ENCODE measurements around the gene GUK1.

GUK1 gene

DNA sequence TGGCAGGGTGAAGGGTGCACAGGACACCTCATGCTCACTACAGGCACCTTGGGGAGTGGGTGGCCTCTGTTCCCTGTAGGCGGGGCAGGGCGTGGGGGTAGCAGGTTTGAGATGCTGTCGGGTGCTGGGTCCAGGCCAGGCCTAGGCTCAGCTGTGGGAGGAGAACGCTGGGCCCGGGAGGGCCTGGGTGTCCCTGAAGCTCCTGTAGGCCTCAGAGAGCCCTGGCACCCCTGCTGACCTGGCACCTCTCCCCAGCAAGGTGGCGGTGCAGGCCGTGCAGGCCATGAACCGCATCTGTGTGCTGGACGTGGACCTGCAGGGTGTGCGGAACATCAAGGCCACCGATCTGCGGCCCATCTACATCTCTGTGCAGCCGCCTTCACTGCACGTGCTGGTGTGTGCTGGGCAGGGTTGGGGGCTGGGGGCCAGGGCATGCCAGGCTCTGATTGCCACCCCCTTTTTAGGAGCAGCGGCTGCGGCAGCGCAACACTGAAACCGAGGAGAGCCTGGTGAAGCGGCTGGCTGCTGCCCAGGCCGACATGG lies 7.1 kb downstream of the GUK1 start:
- DNase-seq (ENCODE audit: insufficient read length) = no peak
- TF ChIP-seq POLR2AphosphoS5 (IDR thresholded peaks at IDR 0.05; ENCODE audit: low read depth, low read length) = no peak
- TF ChIP-seq POLR2A (IDR thresholded peaks at IDR 0.05; ENCODE audit: low read depth, low read length) = no peak
- TF ChIP-seq TAF1 (IDR thresholded peaks at IDR 0.05; ENCODE audit: borderline replicate concordance, low read depth, low read length) = no peak
- FAIRE-seq = no peak

DNA sequence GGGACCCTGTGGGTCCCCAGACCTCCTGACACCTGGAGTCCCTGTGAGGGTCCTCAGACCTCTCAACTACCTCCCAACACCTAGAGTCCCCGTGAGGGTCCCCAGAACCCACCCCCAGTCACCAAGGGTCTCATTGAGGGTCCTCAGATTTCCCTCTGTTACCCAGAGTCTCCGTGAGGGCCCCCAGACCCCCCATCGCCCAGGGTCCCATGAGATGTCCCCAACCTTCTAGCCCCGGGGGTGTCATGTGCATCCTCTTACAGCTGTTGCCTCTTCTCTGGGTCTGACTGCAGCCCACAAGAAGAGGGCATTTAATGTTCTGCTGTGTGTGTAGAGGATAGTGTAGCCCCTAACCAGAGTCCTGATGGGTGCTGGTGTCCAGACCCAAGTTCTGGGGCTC lies 7.7 kb downstream of the GUK1 start:
- TF ChIP-seq TAF1 (IDR thresholded peaks at IDR 0.05; ENCODE audit: borderline replicate concordance, low read depth, low read length) (no peak), POLR2AphosphoS5 (IDR thresholded peaks at IDR 0.05; ENCODE audit: low read depth, low read length) (no peak), POLR2A (IDR thresholded peaks at IDR 0.05; ENCODE audit: low read depth, low read length) (no peak)
- no peak for DNase-seq (ENCODE audit: insufficient read length)
- FAIRE-seq = no peak

DNA sequence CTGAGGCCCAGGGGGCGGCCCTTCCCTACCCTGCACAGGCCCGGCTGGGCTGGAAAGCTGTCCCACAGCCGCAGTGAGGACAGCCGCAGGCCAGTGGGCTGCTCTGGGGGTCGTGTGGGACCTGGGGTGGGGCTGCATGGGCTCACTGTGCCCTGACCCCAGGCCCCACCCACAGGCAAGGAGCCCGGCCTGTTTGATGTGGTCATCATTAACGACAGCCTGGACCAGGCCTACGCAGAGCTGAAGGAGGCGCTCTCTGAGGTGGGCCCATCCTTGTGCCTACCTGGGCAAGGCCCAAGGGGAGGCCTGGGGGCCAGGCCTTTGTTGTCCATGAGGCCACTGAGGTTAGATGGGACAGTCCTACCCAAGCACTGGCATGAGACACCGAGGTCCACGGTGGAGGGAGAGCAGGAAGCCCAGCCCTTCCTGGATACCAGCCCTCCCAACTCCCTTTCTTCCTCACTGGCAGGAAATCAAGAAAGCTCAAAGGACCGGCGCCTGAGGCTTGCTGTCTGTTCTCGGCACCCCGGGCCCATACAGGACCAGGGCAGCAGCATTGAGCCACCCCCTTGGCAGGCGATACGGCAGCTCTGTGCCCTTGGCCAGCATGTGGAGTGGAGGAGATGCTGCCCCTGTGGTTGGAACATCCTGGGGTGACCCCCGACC lies 8.2 kb downstream of the GUK1 start:
- DNase-seq (ENCODE audit: insufficient read length) = no peak
- FAIRE-seq = no peak
- no peak for TF ChIP-seq POLR2AphosphoS5 (IDR thresholded peaks at IDR 0.05; ENCODE audit: low read depth, low read length)
- TF ChIP-seq TAF1 (IDR thresholded peaks at IDR 0.05; ENCODE audit: borderline replicate concordance, low read depth, low read length) = no peak
- TF ChIP-seq POLR2A (IDR thresholded peaks at IDR 0.05; ENCODE audit: low read depth, low read length) = no peak

DNA sequence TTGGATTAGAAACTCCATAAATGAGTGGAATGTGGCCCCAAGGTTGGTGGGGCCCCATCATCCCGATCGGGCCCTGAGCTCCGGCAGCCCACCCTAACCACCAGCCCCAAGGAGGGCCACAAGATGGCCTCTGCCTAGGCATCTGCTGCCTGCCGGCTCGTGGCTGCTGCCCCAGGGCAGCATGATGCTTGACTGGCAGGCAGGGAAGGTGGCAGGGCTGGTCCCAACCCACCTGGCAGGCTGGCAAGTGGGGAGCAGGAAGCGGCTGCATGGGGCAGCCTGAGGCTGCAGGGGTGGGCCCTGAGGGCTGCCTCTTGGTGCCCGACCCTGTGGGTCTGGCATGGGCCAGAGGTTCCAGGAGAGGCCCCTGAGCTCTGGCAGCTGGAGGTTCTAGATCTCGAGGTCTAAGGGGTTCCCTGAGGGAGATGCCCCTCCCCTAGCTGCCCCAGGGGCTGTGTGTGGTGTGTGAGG lies 8.9 kb downstream of the GUK1 start:
- TF ChIP-seq TAF1 (IDR thresholded peaks at IDR 0.05; ENCODE audit: borderline replicate concordance, low read depth, low read length) (no peak), POLR2AphosphoS5 (IDR thresholded peaks at IDR 0.05; ENCODE audit: low read depth, low read length) (no peak), POLR2A (IDR thresholded peaks at IDR 0.05; ENCODE audit: low read depth, low read length) (no peak)
- FAIRE-seq (no peak), DNase-seq (ENCODE audit: insufficient read length) (no peak)

DNA sequence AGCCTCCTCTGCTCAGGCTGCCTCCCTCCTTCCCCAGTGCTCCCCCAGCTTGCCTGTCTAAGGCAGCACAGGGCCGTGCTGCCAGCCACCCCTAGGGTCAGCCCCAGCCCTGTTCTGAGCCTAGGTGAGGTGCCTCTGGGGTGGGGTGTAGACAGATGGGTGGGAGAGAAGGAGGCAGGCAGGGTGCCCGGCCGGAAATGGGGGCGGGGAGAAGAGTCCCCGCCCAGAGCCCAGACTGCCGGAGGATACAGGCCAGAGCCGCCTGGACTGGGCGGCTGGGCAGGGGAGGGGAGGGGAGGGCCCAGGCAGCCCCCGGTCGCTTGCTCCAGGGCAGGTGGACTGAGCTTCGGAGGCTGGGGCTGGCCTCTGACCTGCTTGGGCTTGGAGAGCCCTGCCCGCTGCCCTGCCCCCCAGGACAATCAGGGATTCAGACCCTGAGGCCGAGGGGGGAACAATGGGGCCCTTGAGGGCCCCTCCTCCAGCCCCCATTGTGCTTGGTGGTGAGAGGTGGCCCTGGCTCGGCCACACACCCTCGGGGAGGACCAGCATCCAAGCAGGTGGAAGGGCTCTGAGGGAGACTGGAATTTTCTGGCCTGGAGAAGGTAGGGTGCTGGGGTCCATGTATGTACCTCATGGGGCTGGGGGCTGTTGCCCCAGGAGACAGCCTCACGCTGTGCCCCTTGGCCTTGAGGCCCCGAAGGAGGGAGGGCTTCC lies 9.5 kb downstream of the GUK1 start, which contains the start of gene GJC2:
GJC2 (plus strand) TSS at position 525 of the 714 bp plus-strand sequence. CDS start 7,829 bp downstream, outside the sequence.
- no peak for FAIRE-seq
- no peak for DNase-seq (ENCODE audit: insufficient read length)
- no peak; the same call in 1 of the 2 replicates for TF ChIP-seq POLR2A (IDR thresholded peaks at IDR 0.05; ENCODE audit: low read depth, low read length)
- TF ChIP-seq TAF1 (IDR thresholded peaks at IDR 0.05; ENCODE audit: borderline replicate concordance, low read depth, low read length) = no peak
- no peak for TF ChIP-seq POLR2AphosphoS5 (IDR thresholded peaks at IDR 0.05; ENCODE audit: low read depth, low read length)

DNA sequence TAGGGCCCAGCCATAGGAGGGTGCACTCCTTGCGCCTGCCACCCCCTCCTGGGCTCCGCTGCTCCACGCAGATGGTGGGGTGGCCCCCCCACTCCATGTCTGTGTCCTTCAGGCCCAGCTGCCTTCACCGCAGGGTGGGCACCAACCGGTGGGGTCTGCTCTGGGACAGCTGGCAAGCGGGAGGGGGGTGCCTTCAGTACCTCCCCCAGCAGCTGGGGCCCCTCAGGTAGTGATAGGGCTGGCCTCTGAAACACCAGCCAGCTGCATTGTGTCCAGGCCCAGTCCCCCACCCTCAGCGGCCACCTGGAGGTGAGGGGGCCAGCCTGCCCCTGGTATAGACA lies 10.0 kb downstream of the GUK1 start:
- no peak for DNase-seq (ENCODE audit: insufficient read length)
- TF ChIP-seq POLR2AphosphoS5 (IDR thresholded peaks at IDR 0.05; ENCODE audit: low read depth, low read length) (no peak; the same call in 1 of the 2 replicates), TAF1 (IDR thresholded peaks at IDR 0.05; ENCODE audit: borderline replicate concordance, low read depth, low read length) (no peak), POLR2A (IDR thresholded peaks at IDR 0.05; ENCODE audit: low read depth, low read length) (no peak)
- no peak for FAIRE-seq

DNA sequence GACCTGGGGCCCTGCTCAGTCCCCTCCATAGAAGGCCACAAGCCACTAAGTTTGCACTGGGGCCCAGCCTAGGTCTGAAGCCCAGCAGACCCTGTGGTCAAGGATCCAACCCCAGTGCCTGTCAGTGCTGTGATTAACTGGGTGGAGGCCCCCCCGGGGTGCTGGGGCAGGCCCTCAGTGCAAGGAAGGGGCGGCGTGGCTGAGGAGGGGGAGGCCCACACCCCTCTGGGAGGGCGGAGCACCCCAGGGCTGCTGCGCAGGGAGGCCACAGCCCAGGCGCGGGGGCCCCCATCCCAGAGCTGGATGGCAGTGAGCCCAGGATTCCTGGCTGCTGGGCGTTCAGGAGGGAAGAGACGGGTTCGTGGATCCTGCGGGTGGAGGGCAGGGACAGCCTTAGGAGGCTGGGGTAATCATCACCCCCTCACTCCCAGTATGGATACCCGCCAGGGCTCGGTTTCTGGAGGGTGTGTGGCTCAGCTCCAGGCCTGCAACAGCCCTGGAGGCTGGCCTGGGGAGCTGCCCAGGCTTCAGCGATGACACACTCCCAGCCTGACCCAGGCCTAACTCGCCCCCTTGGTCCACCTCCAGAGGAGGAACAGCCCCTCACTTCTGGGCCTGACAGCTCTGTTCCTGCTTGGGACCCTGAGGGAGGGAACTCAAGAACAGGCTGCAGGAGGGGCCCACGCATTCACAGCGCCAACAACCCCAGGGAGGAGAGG lies 10.5 kb downstream of the GUK1 start:
- no peak for DNase-seq (ENCODE audit: insufficient read length)
- TF ChIP-seq TAF1 (IDR thresholded peaks at IDR 0.05; ENCODE audit: borderline replicate concordance, low read depth, low read length) (no peak), POLR2AphosphoS5 (IDR thresholded peaks at IDR 0.05; ENCODE audit: low read depth, low read length) (no peak), POLR2A (IDR thresholded peaks at IDR 0.05; ENCODE audit: low read depth, low read length) (no peak)

DNA sequence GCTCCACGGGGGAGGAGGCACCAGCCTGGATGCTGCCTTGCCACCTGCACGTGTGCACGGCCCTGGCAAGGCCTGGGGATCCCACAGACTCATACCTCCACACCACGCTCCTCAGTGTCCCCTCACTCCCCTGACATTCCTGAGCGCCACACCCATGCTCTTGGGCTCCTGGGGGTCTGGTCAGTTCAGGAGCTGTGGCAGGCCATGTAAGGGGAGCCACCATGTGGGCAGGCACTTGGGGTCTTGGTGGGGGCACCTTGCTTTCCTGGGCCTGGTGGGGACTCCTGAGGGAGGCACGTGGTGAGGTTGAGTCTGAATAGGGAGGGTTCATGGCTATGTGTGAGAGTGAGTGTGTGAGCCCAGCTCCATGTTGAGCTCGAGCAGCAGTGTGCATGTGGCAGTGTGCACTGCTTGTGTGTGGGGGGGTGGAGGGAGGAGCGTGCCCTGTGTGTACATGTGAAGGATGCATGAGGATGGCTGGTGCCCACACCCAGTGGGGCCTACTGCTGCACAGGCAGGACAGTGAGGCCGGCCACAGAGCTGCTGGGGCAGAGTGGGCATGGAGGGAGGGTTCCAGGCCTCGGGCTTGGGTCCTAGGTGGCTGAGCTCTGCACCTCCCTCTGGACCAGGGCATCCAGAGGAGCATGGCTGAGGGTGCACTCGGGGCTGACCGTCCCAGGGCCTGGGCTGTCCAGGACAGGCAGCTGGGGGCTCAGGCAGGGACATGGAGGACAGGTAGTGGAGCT lies 11.3 kb downstream of the GUK1 start:
- TF ChIP-seq POLR2A (IDR thresholded peaks at IDR 0.05; ENCODE audit: low read depth, low read length) (no peak), POLR2AphosphoS5 (IDR thresholded peaks at IDR 0.05; ENCODE audit: low read depth, low read length) (no peak), TAF1 (IDR thresholded peaks at IDR 0.05; ENCODE audit: borderline replicate concordance, low read depth, low read length) (no peak)
- DNase-seq (ENCODE audit: insufficient read length) = no peak
- FAIRE-seq = no peak

More for the DNA sequence above, 10.5 kb downstream of the GUK1 start:
- FAIRE-seq = no peak

DNA sequence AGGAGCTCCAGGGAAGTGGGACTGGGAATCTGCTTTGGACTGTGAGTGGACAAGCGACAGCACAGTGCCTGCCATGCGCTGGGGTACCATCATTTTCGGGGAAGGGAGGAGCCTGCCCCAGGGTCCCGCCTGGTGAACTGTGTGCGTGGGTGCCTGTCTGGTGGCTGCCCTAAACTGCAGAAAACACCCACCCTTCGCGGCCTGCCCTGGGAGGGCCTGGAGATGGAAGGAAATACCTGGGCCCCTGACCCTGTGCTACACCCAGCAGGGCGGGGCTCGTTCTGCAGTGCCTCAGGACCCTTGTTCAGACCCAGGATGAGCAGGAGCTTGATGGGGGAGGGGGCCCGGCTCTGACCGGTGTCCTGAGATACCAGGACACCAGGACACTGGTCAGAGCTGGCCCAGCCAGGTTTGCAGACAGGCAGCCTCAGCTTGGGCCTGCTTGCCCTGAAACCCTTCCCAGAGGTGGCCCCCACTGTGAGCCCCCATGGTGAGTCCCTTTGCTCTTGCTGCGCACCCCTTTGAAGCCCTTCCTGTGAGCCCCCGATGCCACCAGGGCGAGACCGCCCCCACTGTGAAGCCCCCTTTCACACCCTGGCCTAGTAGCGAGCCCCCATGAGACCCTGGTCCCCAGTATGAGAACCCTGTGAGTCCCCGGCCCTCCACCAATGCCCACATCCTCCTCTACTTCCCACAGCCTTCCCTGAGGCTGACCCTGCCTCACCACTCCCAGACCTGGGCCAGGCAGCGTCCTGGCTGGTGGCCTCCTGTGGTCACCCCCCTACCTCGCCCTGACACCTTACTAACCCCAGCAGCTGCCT lies 12.2 kb downstream of the GUK1 start:
- TF ChIP-seq TAF1 (IDR thresholded peaks at IDR 0.05; ENCODE audit: borderline replicate concordance, low read depth, low read length) (no peak), POLR2AphosphoS5 (IDR thresholded peaks at IDR 0.05; ENCODE audit: low read depth, low read length) (no peak), POLR2A (IDR thresholded peaks at IDR 0.05; ENCODE audit: low read depth, low read length) (no peak)
- no peak for FAIRE-seq
- DNase-seq (ENCODE audit: insufficient read length) = no peak

DNA sequence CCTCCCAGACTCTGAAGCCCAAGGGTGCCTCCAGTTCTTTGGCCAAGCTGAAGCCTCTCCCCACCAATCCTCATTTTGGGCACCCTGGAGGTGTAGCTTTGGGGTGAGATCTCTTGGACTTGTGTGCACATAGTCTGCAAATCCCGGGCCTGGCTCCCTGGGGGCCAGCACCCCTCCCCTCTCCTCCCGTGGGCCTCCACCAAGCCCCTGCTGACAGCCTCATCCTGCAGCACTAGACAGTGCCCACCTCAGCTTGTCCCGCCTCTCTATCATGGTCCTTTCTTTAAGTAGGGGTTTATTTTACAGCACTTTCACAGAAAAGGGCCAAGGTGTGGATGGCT lies 12.8 kb downstream of the GUK1 start:
- no peak for DNase-seq (ENCODE audit: insufficient read length)
- TF ChIP-seq POLR2AphosphoS5 (IDR thresholded peaks at IDR 0.05; ENCODE audit: low read depth, low read length) (no peak), POLR2A (IDR thresholded peaks at IDR 0.05; ENCODE audit: low read depth, low read length) (no peak), TAF1 (IDR thresholded peaks at IDR 0.05; ENCODE audit: borderline replicate concordance, low read depth, low read length) (no peak)
- no peak for FAIRE-seq
